COLO668 (cell line): Measurements from ENCODE around the gene GSG1L2.

Source experiments
- DNase-seq: peaks from one replicate; lab custom pipeline; 2025; ENCODE audit not compliant: unreplicated experiment; lab: John Stamatoyannopoulos, UW

Gene GSG1L2

GRCh38 chr17:9821921-9822320 is at the start of gene GSG1L2:
Gene GSG1L2 (minus strand): TSS chr17:9822079. CDS start chr17:9822071, 8 bp downstream.
- no peak for DNase-seq

- no peak for DNase-seq
These were observed 46.7 kb upstream of the GSG1L2 start for GRCh38 chr17:9868552-9868951.

GRCh38 chr17:9865586-9865985 is 43.7 kb upstream of the GSG1L2 start:
- no peak for DNase-seq

DNA sequence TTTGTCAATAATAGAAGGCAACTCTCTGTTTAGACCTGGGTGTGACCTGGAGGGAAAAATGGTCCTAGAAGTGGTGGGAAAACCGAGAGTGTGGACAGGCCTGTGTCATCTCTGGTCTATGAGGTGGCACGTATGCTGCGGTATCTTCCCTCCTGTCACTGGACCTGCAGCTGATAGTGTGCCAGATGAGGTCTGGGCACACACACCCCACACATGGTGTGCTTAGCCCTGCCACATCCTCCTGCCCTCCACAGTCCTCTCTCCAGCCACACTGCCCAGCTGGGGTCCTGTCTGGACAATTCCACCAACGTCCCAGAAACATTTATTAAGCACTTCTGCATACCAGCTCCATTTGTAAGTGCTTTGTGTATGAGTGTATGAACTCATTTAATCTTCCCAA is 41.1 kb upstream of the GSG1L2 start:
- no peak for DNase-seq

GRCh38 chr17:9862220-9862619 is 40.3 kb upstream of the GSG1L2 start:
- no peak for DNase-seq

DNA sequence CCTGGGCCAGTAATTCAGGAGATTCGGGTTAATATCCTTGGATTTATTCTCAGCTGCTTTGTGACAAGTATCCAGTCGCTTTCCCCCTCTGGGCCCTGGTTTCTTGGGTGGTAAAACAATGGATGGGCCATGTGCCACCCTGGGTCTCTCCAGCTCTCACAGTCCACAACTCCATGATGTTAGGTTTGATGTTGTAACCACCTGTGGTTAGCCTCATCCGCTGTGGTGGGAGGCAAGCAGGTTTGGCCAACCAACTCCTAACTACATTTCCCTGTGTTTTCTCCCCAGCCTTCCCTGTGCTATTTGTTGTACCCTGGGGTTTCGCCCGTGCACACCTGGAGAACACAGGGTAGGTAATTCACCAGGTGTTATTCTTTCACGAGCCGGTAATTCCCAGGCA is 39.0 kb upstream of the GSG1L2 start:
- DNase-seq: no peak

- no peak for DNase-seq
These were observed 37.9 kb upstream of the GSG1L2 start for GRCh38 chr17:9859781-9860180.

DNA sequence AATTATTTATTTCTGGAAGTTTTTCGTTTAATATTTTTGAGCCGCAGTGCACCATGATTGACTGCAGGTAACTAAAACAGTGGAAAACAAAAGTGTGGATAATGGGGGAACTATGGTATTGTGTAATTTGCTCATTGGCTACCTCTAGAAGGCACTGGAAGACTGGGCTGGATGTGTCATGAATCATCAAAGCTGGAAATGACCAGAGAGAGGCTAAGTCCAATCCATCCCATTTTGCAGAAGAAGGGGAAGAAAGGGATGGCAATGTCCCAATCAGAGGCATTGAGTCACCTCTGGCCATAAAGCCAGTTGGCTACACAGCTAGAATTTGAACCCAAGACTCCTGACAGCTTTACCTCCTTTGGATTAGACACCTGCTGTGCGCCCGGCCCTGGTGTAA is 33.2 kb upstream of the GSG1L2 start:
- no peak for DNase-seq

DNA sequence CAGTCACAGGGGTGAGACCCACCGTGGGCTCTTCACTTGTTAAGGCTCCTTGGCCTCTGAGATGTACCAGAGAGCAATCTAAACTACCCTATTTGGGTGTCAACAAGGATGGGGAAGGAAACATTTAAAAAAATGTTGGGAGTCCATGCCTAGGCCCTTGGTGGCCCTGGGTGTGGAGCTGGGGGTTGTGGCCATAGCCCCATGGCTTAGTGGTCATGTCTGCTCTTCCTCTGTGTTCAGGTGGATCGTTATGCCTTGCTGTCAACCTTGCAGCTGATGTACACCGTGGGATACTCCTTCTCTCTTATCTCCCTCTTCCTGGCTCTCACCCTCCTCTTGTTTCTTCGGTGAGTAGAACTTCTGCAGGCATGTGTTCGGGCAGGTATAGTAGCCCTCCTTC is 32.4 kb upstream of the GSG1L2 start:
- no peak for DNase-seq

DNA sequence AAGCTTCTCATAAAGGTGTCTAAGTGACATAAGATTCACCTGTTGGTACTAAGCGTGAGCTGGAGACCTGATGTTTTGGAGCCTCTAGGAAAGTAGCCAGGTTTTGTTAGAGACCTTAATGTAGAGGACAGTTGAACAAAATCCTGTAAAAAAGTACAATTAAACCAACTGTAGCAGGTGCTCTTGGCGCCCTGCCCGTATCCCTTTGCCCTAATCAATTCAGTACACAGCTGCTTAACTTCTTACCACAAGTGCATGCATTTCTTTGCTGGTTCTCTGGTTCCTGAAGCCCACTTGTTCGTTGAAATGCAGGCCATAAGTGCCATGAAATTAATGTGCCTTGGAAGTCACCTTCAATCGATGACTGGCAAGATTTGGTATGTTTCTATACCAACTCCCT is 28.3 kb upstream of the GSG1L2 start:
- DNase-seq: no peak

DNA sequence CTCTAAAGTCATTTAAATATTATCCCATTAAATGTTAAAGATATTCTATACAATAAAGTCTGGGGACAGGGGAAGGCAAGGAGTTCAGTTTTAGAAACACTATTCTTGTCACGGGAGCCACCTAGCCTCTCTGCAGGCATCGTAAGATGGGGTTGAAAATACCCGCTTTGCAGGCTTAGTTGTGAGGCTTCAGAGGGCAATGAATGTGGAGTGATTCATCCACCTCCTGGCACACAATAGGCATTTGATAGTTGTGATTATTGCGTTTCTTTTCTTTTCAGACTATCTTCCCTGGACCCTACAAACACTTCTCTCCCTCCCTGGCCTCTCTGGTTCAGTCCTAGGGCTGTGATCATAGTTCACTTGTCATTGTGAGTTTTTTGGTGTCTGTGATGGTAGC is 23.4 kb upstream of the GSG1L2 start:
- DNase-seq: no peak

GRCh38 chr17:9844153-9844552 is 22.3 kb upstream of the GSG1L2 start:
- no peak for DNase-seq

DNA sequence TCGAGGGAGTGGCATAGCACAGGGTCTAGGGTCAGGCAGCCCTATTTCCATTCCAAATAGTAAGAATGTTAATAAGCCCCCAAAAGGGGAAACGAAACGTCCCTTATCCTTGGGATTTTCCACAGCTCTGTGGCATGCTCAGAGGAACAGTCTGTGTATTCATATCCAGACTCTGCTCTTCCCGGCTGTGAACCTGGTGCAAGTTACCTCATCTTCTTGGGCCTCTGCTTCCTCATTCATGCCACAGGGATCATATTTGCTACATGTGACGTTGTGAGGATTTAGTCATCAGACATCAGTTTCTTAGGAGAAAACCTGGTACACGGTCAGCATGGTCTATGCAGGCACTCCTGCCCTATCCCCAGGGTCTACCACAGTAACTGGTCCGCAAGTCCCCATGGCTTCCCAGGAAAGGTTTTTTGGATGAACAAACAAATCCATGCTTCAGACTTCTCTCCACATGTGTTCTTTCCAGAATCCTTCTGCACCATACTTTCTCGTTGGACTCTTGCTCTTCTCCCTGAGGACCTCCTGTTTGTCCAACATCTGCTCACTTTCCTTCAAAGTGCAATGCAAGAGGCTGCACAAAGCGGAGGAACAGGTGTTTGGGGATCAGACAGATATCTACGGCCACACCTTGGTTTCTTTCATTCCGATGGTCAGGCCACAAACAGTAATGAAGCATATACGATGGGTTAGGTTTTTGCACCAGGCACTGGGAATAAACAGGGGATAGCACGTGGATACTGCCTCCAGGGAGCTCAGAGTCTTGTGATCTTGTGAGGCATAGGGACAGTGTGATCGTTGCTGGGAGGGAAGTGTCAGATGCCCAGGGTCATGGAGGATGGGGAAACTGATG is 21.5 kb upstream of the GSG1L2 start:
- DNase-seq: no peak

- no peak for DNase-seq
These were observed 20.3 kb upstream of the GSG1L2 start for GRCh38 chr17:9842057-9842758.

DNA sequence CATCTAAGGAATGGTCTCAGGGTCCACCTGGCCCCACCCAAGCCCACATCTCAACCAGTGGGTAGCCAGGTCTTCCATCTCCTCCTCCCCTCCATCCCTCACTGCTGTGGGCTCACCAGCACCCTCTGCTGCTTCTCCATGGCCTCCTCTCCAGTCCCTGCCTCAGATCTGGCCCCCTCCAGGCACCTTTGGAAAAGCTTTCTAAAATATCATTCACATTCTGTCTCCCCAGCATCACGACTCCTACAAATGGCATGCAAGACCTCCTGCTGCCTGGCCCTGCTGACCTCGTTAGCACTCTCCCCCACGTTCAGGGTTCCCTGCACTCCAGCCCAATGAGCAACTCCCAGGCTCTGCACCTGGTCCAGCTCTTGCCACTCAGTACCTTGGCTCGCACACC is 17.6 kb upstream of the GSG1L2 start:
- DNase-seq: no peak

GRCh38 chr17:9837551-9838471 is 15.9 kb upstream of the GSG1L2 start:
- no peak for DNase-seq

DNA sequence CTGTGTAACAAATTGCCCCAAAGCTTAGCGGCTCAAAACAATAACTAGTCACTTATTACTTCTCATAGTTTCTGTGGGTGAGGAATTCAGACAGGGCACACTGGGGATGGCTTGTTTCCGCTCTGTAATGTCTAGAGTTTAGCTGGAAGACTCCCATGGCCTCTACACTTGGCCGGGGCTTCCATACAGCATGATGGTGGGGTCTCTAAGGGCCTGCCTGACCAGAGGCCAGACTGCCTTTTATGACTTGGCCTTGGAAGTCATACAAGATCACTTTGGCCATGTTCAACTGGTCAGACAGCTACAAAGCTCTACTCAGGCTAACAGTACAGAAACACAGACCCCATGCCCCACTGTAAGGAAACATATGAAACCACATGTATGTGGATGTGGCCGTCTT is 12.0 kb upstream of the GSG1L2 start:
- no peak for DNase-seq

DNA sequence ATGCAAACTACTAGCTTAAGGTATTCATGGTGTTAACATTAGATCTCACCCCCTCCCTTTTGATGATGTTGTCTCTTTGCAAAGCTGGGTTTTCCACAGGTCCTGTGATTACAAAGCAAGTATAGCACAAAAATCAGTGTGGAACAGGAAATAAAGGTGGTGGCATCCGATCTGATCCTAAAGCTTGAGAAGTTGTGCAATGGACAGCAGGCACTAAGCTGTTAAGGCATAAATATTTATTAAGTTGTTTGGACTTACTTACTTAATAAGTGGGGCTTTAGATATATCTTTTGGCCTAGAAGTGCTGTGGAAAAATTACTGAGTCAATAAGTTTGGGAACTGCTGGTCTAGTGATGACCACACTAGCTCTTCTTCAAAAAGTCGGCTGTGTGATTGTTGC is 8.8 kb upstream of the GSG1L2 start:
- no peak for DNase-seq

- no peak for DNase-seq
These were observed 7.5 kb upstream of the GSG1L2 start for GRCh38 chr17:9829343-9829742.

- no peak for DNase-seq
These were observed 6.7 kb upstream of the GSG1L2 start for GRCh38 chr17:9828296-9829295.
